GOT3 (cell line): ENCODE results near the gene SRGAP3.

Experiments used
- DNase-seq: peaks from one replicate; lab custom pipeline; 2025; ENCODE audit warnings: mixed read lengths; lab: John Stamatoyannopoulos, UW

Gene SRGAP3

GRCh38 chr3:8964436-8965370 is 284.7 kb downstream of the SRGAP3 start:
- no peak for DNase-seq

- peak; percentile 74 for DNase-seq
These were observed 286.2 kb downstream of the SRGAP3 start, which contains the start of gene RAD18 for GRCh38 chr3:8963137-8963853. Gene RAD18, minus strand, starts transcription at chr3:8963472. Its CDS starts 87 bp downstream, at chr3:8963385.

GRCh38 chr3:8962226-8962861 is 287.1 kb downstream of the SRGAP3 start:
- no peak for DNase-seq

- no peak for DNase-seq
These were observed 289.8 kb downstream of the SRGAP3 start for GRCh38 chr3:8959668-8960067.

- DNase-seq, result no peak
These were observed 294.3 kb downstream of the SRGAP3 start for GRCh38 chr3:8954938-8955763.

- DNase-seq, result no peak
These were observed 296.1 kb downstream of the SRGAP3 start for GRCh38 chr3:8953313-8953712.

- no peak for DNase-seq
These were observed 297.3 kb downstream of the SRGAP3 start for GRCh38 chr3:8952130-8952529.

GRCh38 chr3:8945890-8946600 is 303.4 kb downstream of the SRGAP3 start:
- DNase-seq, result no peak

- no peak for DNase-seq
These were observed 306.5 kb downstream of the SRGAP3 start for GRCh38 chr3:8942746-8943488.

GRCh38 chr3:8942115-8942514 is 307.3 kb downstream of the SRGAP3 start:
- DNase-seq, result no peak

GRCh38 chr3:8938021-8938420 is 311.4 kb downstream of the SRGAP3 start:
- DNase-seq, result no peak

- DNase-seq, result no peak
These were observed 312.1 kb downstream of the SRGAP3 start for GRCh38 chr3:8937064-8938020.

GRCh38 chr3:8932507-8932906 is 316.9 kb downstream of the SRGAP3 start:
- no peak for DNase-seq

- no peak for DNase-seq
These were observed 318.1 kb downstream of the SRGAP3 start for GRCh38 chr3:8931342-8931741.
